Thyroid gland (tissue), 4 donors: ENCODE data around the gene MXI1.

Experiments
- POLR2A ChIP-seq, 2 donors: fragments of 450-650 bp; IDR thresholded peaks; one replicate each; pipeline ENCODE4 v1.6.1; 2017; ENCODE audit warnings: antibody characterized with exemption in 2 of 2, mild to moderate bottlenecking in 2 of 2, moderate library complexity in 1 of 2
- TF ChIP-seq, protein P1 (sequence below), 6 experiments: fragments of 200-600 bp in 3 of 6; fragments of 450-650 bp in 3 of 6; sonication (generic) in 3 of 6; IDR thresholded peaks; one replicate each; pipeline ENCODE4 v1.5.1; 2016 to 2019; ENCODE audit warnings: antibody characterized with exemption in 6 of 6, mild to moderate bottlenecking in 2 of 6, inconsistent platforms in 1 of 6, moderate library complexity in 1 of 6

DNA sequence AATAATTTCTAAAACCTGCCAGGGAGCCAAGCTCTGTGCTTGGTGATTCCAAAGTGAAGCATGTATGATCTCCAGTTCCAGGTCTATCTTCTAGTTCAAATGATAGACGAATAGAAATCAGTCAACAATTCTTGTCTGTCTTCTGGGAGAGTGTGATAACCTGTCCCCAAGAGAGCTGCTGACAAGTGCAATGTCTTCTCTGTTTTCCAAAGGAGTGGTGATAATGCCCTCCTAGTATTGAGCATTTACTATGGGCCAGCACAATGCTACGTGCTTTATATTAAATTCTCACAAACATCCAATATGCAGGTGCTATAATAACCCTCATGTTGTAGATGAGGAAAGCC, 10.2 kb downstream of the MXI1 start:
- TF ChIP-seq, protein P1, sequence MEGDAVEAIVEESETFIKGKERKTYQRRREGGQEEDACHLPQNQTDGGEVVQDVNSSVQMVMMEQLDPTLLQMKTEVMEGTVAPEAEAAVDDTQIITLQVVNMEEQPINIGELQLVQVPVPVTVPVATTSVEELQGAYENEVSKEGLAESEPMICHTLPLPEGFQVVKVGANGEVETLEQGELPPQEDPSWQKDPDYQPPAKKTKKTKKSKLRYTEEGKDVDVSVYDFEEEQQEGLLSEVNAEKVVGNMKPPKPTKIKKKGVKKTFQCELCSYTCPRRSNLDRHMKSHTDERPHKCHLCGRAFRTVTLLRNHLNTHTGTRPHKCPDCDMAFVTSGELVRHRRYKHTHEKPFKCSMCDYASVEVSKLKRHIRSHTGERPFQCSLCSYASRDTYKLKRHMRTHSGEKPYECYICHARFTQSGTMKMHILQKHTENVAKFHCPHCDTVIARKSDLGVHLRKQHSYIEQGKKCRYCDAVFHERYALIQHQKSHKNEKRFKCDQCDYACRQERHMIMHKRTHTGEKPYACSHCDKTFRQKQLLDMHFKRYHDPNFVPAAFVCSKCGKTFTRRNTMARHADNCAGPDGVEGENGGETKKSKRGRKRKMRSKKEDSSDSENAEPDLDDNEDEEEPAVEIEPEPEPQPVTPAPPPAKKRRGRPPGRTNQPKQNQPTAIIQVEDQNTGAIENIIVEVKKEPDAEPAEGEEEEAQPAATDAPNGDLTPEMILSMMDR (IDR thresholded peaks at IDR 0.05) = no peak
- TF ChIP-seq POLR2A (IDR thresholded peaks at IDR 0.05) = no peak
